ENCODE data around the gene GRK3. TPM values are rescaled to one million over a fixed set of nuclear protein-coding genes. Genes with fewer than 3 reads are reported as not detected.
"Not testable (repeated sequence)": the region's sequence is repeated elsewhere in the genome, so short reads cannot be mapped to it uniquely, and the experiment has no call there.

The GRK3 gene
- total RNA-seq, 1 donor from 2014 or later: 1.1 TPM

GRCh38 chr22:25706197-25706596 lies 141.7 kb downstream of the GRK3 start:
- Mint-ChIP-seq H3K27ac (ENCODE audit: unreplicated experiment) (no peak overlapping the region), H3K27me3 (ENCODE audit: unreplicated experiment) (no peaks in the 10 kb centered on the region), H3K9me3 (ENCODE audit: unreplicated experiment) (no peaks in the 10 kb centered on the region), H3K36me3 (ENCODE audit: unreplicated experiment) (no peaks in the 10 kb centered on the region), H3K4me3 (ENCODE audit: unreplicated experiment) (no peak overlapping the region), H3K4me1 (ENCODE audit: unreplicated experiment) (peaks cover 5% of the 10 kb centered on the region)
- no peak for DNase-seq (ENCODE audit: extremely low spot score, unreplicated experiment)
- TF ChIP-seq CTCF (IDR thresholded peaks at IDR 0.05): no peak

DNA sequence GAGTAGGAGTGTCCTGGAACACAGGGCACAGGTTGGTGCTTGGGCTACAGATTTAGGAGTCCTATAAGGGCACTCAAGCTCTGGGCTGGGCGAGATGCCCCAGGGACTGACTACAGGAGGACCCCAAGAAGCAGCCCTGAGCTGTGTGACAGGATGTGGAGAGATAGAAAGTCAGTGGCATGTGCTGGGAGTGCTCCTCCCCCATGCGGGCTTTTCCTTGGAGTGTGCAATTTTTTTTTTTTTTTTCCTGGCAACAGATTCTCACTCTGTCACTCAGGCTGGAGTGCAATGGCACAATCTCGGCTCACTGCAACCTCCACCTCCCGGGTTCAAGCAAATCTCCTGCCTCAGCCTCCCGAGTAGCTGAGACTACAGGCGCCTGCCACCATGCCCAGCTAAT lies 144.0 kb downstream of the GRK3 start:
- DNase-seq (ENCODE audit: extremely low spot score, unreplicated experiment); H3K27ac Mint-ChIP-seq (ENCODE audit: unreplicated experiment); H3K36me3 Mint-ChIP-seq (ENCODE audit: unreplicated experiment); H3K9me3 Mint-ChIP-seq (ENCODE audit: unreplicated experiment); H3K4me3 Mint-ChIP-seq (ENCODE audit: unreplicated experiment); H3K27me3 Mint-ChIP-seq (ENCODE audit: unreplicated experiment); H3K4me1 Mint-ChIP-seq (ENCODE audit: unreplicated experiment): not testable (repeated sequence)

DNA sequence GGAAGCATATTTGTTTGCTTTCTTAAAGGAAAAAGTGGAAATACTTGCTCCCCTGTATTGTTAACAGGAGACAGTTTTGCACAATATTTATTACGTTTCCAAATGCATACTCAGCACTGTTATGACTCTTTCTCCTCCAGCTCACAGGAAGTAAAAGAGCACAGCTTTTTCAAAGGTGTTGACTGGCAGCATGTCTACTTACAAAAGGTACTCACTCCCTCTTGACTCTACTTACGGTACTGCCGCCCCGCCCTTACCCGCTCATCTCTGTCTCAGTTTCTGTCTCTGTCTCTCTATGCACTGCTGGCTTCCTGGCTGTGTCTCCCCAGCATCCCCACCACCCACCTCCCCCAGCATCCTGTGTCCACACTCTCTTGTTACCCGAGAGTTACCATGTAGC lies 145.3 kb downstream of the GRK3 start:
- H3K27me3 Mint-ChIP-seq (ENCODE audit: unreplicated experiment): no peaks in the 10 kb centered on the region
- DNase-seq (ENCODE audit: extremely low spot score, unreplicated experiment): no peak
- no peaks in the 10 kb centered on the region for H3K9me3 Mint-ChIP-seq (ENCODE audit: unreplicated experiment)
- H3K4me1 Mint-ChIP-seq (ENCODE audit: unreplicated experiment): no peaks in the 10 kb centered on the region
- H3K27ac Mint-ChIP-seq (ENCODE audit: unreplicated experiment): no peak overlapping the region
- H3K36me3 Mint-ChIP-seq (ENCODE audit: unreplicated experiment): no peaks in the 10 kb centered on the region
- no peak overlapping the region for H3K4me3 Mint-ChIP-seq (ENCODE audit: unreplicated experiment)
- no peak for TF ChIP-seq CTCF (IDR thresholded peaks at IDR 0.05)

GRCh38 chr22:25710501-25710900 lies 146.0 kb downstream of the GRK3 start:
- no peak overlapping the region for H3K4me3 Mint-ChIP-seq (ENCODE audit: unreplicated experiment)
- no peaks in the 10 kb centered on the region for H3K9me3 Mint-ChIP-seq (ENCODE audit: unreplicated experiment)
- H3K4me1 Mint-ChIP-seq (ENCODE audit: unreplicated experiment): no peaks in the 10 kb centered on the region
- no peak overlapping the region for H3K27ac Mint-ChIP-seq (ENCODE audit: unreplicated experiment)
- DNase-seq (ENCODE audit: extremely low spot score, unreplicated experiment): no peak
- no peak for TF ChIP-seq CTCF (IDR thresholded peaks at IDR 0.05)
- no peaks in the 10 kb centered on the region for H3K27me3 Mint-ChIP-seq (ENCODE audit: unreplicated experiment)
- H3K36me3 Mint-ChIP-seq (ENCODE audit: unreplicated experiment): no peaks in the 10 kb centered on the region

- no peak for DNase-seq (ENCODE audit: extremely low spot score, unreplicated experiment)
- Mint-ChIP-seq H3K27me3 (ENCODE audit: unreplicated experiment) (no peaks in the 10 kb centered on the region), H3K4me3 (ENCODE audit: unreplicated experiment) (no peak overlapping the region), H3K9me3 (ENCODE audit: unreplicated experiment) (no peaks in the 10 kb centered on the region), H3K27ac (ENCODE audit: unreplicated experiment) (no peak overlapping the region), H3K36me3 (ENCODE audit: unreplicated experiment) (no peaks in the 10 kb centered on the region), H3K4me1 (ENCODE audit: unreplicated experiment) (no peaks in the 10 kb centered on the region)
- no peak for TF ChIP-seq CTCF (IDR thresholded peaks at IDR 0.05)
These were observed 147.0 kb downstream of the GRK3 start for GRCh38 chr22:25711491-25711890.

Measured in osteocyte (in vitro differentiated cells).